NT2/D1 (cell line): ENCODE measurements around the gene PMAIP1.

ENCODE experiments used
- YY1 ChIP-seq: IDR thresholded peaks from 2 replicates; pipeline ENCODE4 v1.6.1; 2011; ENCODE audit not compliant: insufficient read length, insufficient read depth
- ZNF274 ChIP-seq: IDR thresholded peaks from 2 replicates; pipeline ENCODE4 v1.6.1; 2011; ENCODE audit warnings: mild to moderate bottlenecking, low read depth, low read length

- TF ChIP-seq ZNF274, result no peak
- TF ChIP-seq YY1, result no peak
Measured at GRCh38 chr18:59867337-59868104, 32.3 kb upstream of the PMAIP1 start.
